GM12801 (cell line): ENCODE measurements around the gene CLEC3B.

ENCODE experiments used
- CTCF ChIP-seq: IDR thresholded peaks from one replicate; pipeline ENCODE4 v1.5.1; 2011; ENCODE audit warnings: control low read depth; ENCODE audit not compliant: insufficient read length; ENCODE audit errors: extremely low read depth

CLEC3B gene

GRCh38 chr3:45084361-45084760 lies 58.3 kb downstream of the CLEC3B start:
- no peak for TF ChIP-seq CTCF

GRCh38 chr3:45084820-45085816 lies 59.0 kb downstream of the CLEC3B start:
- TF ChIP-seq CTCF = no peak
